Naive thymus-derived CD4-positive, alpha-beta T cell (primary cell): ENCODE data around the gene MED14. TPM values are rescaled to one million over a fixed set of nuclear protein-coding genes. Genes with fewer than 3 reads are reported as not detected.

Experiments
- ATAC-seq: fragments of 150-1000 bp; cut with Tn5 transposase; 2 replicates; pipeline ENCODE4 v1.10.0; 2021; ENCODE audit warnings: mild to moderate bottlenecking, moderate library complexity
- CTCF ChIA-PET: fragments of 350-600 bp; sonication (Branson Sonifier 250); formaldehyde crosslinking; loops from one replicate; lab custom pipeline; 2021; ENCODE audit warnings: antibody characterized with exemption; lab: Charles Lee
- POLR2A ChIA-PET: fragments of 350-600 bp; sonication (Branson Sonifier 250); formaldehyde crosslinking; loops from one replicate; lab custom pipeline; 2021; ENCODE audit warnings: antibody characterized with exemption, inconsistent platforms; lab: Charles Lee
- DNase-seq, 9 donors: peaks; one replicate each; pipeline versions ENCODE4 v3.0.0 to v3.0.0-alpha.2; 2020 to 2022; ENCODE audit warnings: mixed read lengths in 1 of 9
- H3K27ac ChIP-seq: one replicate; pipeline ENCODE4 v1.7.0; 2013; ENCODE audit warnings: mild to moderate bottlenecking, low read depth, low read length, moderate library complexity
- H3K27me3 ChIP-seq, 2 donors: one replicate each; pipeline ENCODE4 v1.7.0; 2013; ENCODE audit warnings: low read length in 2 of 2, mild to moderate bottlenecking in 2 of 2, moderate library complexity in 2 of 2; ENCODE audit not compliant: control insufficient read depth in 2 of 2, insufficient read depth in 2 of 2
- H3K36me3 ChIP-seq, 3 experiments: 1 replicate in 2 of 3; 2 replicates in 1 of 3; pipeline ENCODE4 v1.7.0; 2013; ENCODE audit warnings: low read length in 3 of 3, mild to moderate bottlenecking in 3 of 3, moderate library complexity in 1 of 3; ENCODE audit not compliant: insufficient read depth in 3 of 3, control insufficient read depth in 2 of 3
- H3K4me1 ChIP-seq, 2 donors: one replicate each; pipeline ENCODE4 v1.7.0; 2013; ENCODE audit warnings: low read length in 2 of 2, mild to moderate bottlenecking in 2 of 2, moderate library complexity in 1 of 2; ENCODE audit not compliant: control insufficient read depth in 2 of 2, insufficient read depth in 2 of 2
- H3K4me3 ChIP-seq: 2 replicates; pipeline ENCODE4 v1.7.0; 2013; ENCODE audit warnings: mild to moderate bottlenecking, low read length
- H3K9me3 ChIP-seq, 3 experiments: 1 replicate in 2 of 3; 2 replicates in 1 of 3; pipeline ENCODE4 v1.7.0; 2013; ENCODE audit warnings: low read length in 3 of 3; ENCODE audit not compliant: control insufficient read depth in 2 of 3
- H3K27ac Mint-ChIP-seq, 9 donors: one replicate each; pipeline ENCODE4 v1.8.0; 2020 to 2022; ENCODE audit warnings: mixed read lengths in 9 of 9, mild to moderate bottlenecking in 8 of 9, moderate library complexity in 5 of 9, inconsistent platforms in 2 of 9
- H3K27me3 Mint-ChIP-seq, 5 donors: one replicate each; pipeline ENCODE4 v1.8.0; 2021 to 2022; ENCODE audit warnings: mixed read lengths in 5 of 5, mild to moderate bottlenecking in 1 of 5
- H3K36me3 Mint-ChIP-seq, 5 donors: one replicate each; pipeline ENCODE4 v1.8.0; 2020 to 2022; ENCODE audit warnings: mixed read lengths in 5 of 5, mild to moderate bottlenecking in 3 of 5, inconsistent platforms in 1 of 5
- H3K4me1 Mint-ChIP-seq, 7 donors: one replicate each; pipeline ENCODE4 v1.8.0; 2020 to 2022; ENCODE audit warnings: mixed read lengths in 7 of 7, mild to moderate bottlenecking in 3 of 7, inconsistent platforms in 1 of 7
- H3K4me3 Mint-ChIP-seq, 10 donors: one replicate each; pipeline ENCODE4 v1.8.0; 2020 to 2022; ENCODE audit warnings: mild to moderate bottlenecking in 10 of 10, mixed read lengths in 10 of 10, moderate library complexity in 6 of 10, inconsistent platforms in 2 of 10
- H3K9me3 Mint-ChIP-seq, 11 donors: one replicate each; pipeline ENCODE4 v1.8.0; 2020 to 2022; ENCODE audit warnings: mixed read lengths in 11 of 11, mild to moderate bottlenecking in 4 of 11, inconsistent platforms in 1 of 11, moderate library complexity in 1 of 11
- intact Hi-C, 2 donors: fragments of 100-400 bp; cut with micrococcal nuclease; formaldehyde crosslinking; loops; one replicate each; pipeline ENCODE4 v1.15.1; 2023
- polyA plus RNA-seq, 2 donors: library from polyadenylated mRNA; unstranded; fragments of 300-500 nt; fragmentation: Illumina TruSeq; gene quantifications; one replicate each; pipeline ENCODE4 v1.2.3, GENCODE V29; 2021
- total RNA-seq, 6 experiments: library from RNA in 5 of 6; stranded (reverse) in 5 of 6; gene quantifications; 1 replicate in 5 of 6; 2 replicates in 1 of 6; pipeline ENCODE4 v1.2.3 and lab custom pipeline; 2021 to 2026

MED14 gene
- total and polyA plus RNA-seq, 7 experiments from 2014 or later: 6.9 to 49.5 (median 42.1) TPM

DNA sequence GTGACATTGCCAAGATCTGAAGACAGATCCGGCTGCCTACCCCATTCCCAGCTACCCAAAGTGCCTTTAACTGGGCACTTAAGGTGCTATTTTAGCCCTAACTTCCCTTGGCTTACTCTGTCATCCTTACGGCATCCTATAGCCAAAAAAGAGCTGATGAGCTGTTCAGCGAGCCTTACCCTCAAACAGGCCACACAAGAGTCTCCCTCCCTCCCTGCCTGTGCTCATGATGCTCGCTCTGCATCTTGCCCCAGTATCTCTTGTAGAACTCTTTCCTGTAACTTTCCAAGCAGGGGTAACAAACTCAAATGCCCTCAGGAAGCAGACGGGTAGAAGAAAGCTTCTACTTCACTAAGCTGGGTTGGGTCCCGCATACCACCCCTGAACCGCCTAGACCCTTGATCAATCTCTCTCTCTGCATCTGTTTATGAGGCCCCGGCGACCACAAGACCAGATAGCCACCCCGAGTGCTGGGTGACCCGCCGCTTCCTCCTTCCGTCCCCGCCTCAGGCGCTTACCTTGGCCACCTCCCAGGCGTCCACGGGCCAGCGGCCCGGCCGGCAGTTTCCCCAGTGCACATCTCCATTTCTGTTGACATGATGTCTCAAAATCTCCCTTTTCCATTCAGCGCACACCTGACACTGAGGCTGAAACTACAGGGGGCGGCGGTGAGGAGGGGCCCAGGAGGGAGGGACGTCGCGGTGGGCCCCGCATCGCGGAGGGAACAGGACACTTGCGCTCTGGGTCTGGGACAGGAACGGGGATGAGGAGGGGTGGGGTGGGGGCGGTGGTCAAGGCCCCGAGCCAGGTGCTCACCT, 88.6 kb downstream of the MED14 start:
- Histone ChIP-seq H3K9me3 (no peaks in the 10 kb centered on the region), H3K4me3 (peak overlapping the region; percentile 73), H3K36me3 (peaks cover 0 to 9% (median 0%) of the 10 kb centered on the region in 3 experiments), H3K27me3 (no peaks in the 10 kb centered on the region), H3K27ac (peak overlapping the region; percentile 89), H3K4me1 (peaks cover 3 to 19% of the 10 kb centered on the region in 2 donors)
- intact Hi-C loops: loop anchor here (1.0 to 10.0 kb wide), 12 partner anchors 66 to 1842 kb away; partner anchors contain the start of genes ATP6AP2 (in 2 of the 2), BCOR (in 1 of the 2), DDX3X (in 1 of the 2) and MED14 (in 1 of the 2)
- ATAC-seq (peak; percentile 25), DNase-seq (peak in 3 of 9 donors; percentile 5 to 47 (median 34))
- ChIA-PET CTCF (interaction anchor here (0.8 kb wide), 1 partner anchor 469 kb away, joined by 3 read pairs; no protein-coding TSS in a partner anchor), POLR2A (interaction anchor here (1.1 to 2.3 kb wide), 2 partner anchors 64 to 88 kb away, joined by 3 to 9 read pairs; partner anchors contain the start of gene MED14)
- Mint-ChIP-seq H3K27me3 (no peaks in the 10 kb centered on the region), H3K4me1 (peaks cover 25 to 57% (median 37%) of the 10 kb centered on the region in 7 donors), H3K4me3 (peak overlapping the region; percentile 89 to 96 (median 94)), H3K27ac (peak overlapping the region; percentile 84 to 98 (median 91)), H3K9me3 (no peaks in the 10 kb centered on the region), H3K36me3 (peaks cover 3 to 23% (median 16%) of the 10 kb centered on the region in 5 donors)

DNA sequence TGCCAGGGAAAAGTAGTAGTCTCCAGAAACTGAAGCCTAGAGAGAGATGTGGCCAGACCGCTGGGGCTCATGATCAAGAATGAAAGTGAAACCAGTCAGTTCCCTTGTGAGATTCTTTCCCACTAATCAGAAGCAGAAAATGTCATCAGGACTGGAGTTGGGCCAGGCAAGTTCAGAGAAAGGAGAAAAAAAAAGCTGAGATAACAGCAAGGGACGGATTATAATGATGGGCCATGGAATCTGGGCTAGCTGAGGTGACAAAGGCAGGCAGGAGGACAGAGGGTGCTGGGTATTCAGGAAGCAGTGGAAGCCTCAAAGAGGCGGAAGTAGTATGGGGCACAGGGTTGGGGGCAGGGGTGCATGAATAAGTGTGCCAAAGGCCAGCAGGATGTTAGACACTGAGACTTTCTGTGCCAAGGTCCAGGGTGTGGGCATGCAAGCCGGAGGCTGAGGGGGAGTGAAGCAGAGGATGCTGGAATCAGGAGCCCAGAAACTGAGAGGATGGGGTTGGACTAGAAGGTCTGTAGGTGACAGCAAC, 90.5 kb downstream of the MED14 start:
- ATAC-seq (peak; percentile 61), DNase-seq (peak; percentile 13 to 68 (median 56))
- peak overlapping the region; percentile 63 for H3K27ac ChIP-seq
- ChIA-PET CTCF (no interaction called here), POLR2A (interaction anchor here (1.6 kb wide), 1 partner anchor 64 kb away, joined by 3 read pairs; the partner anchor contains the start of gene ATP6AP2)
- intact Hi-C loops: loop anchor here (1.0 to 10.0 kb wide), 6 partner anchors 101 to 1840 kb away; partner anchors contain the start of genes BCOR (in 1 of the 2), DDX3X (in 1 of the 2) and MID1IP1 (in 1 of the 2)
- no peaks in the 10 kb centered on the region for H3K27me3 ChIP-seq
- no peaks in the 10 kb centered on the region for H3K9me3 ChIP-seq
- no peaks in the 10 kb centered on the region for H3K9me3 Mint-ChIP-seq
- peak overlapping the region; percentile 89 to 99 (median 96) for H3K27ac Mint-ChIP-seq
- H3K36me3 Mint-ChIP-seq: peaks cover 3 to 22% (median 16%) of the 10 kb centered on the region in 5 donors
- H3K4me1 ChIP-seq: peaks cover 3 to 19% of the 10 kb centered on the region in 2 donors
- peak overlapping the region; percentile 89 to 100 (median 96) for H3K4me3 Mint-ChIP-seq
- no peaks in the 10 kb centered on the region for H3K27me3 Mint-ChIP-seq
- H3K4me1 Mint-ChIP-seq: peaks cover 26 to 59% (median 36%) of the 10 kb centered on the region in 7 donors
- peaks cover 0 to 20% (median 0%) of the 10 kb centered on the region in 3 experiments for H3K36me3 ChIP-seq
- peak overlapping the region; percentile 85 for H3K4me3 ChIP-seq

DNA sequence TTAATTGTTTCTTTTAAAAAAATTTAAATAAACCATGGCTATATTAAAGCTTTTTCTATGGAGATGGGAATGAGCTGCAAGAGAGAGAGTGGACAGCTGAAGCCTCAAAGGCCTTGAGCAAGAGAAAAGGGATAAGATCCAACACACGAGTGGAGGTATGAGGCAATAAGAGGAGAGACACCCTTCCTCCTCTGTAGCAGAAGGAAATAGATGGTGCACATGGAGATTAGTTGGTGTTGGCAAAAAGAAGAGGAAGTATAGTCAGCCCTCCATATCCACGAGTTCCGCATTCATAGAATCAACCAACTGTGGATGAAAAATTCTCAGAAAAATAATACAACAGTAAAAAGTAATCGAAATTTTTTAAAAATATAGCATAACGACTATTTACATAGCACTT, 91.2 kb downstream of the MED14 start:
- DNase-seq (no peak), ATAC-seq (no peak)
- POLR2A ChIA-PET: interaction anchor here (1.6 kb wide), 1 partner anchor 63 kb away, joined by 3 read pairs; the partner anchor contains the start of gene ATP6AP2
- H3K4me3 ChIP-seq: peak overlapping the region; percentile 85
- H3K4me1 ChIP-seq: peaks cover 3 to 19% of the 10 kb centered on the region in 2 donors
- peaks cover 0 to 26% (median 0%) of the 10 kb centered on the region in 3 experiments for H3K36me3 ChIP-seq
- Mint-ChIP-seq H3K27me3 (no peaks in the 10 kb centered on the region), H3K4me1 (peaks cover 26 to 63% (median 36%) of the 10 kb centered on the region in 7 donors), H3K27ac (peak overlapping the region in 8 of 9 donors; percentile 68 to 97 (median 94)), H3K4me3 (peak overlapping the region; percentile 43 to 99 (median 94)), H3K36me3 (peaks cover 3 to 23% (median 21%) of the 10 kb centered on the region in 5 donors), H3K9me3 (no peaks in the 10 kb centered on the region)
- intact Hi-C loops: loop anchor here (10.0 kb wide), 2 partner anchors 549 to 1839 kb away; partner anchors contain the start of genes BCOR (in 1 of the 2) and MID1IP1 (in 1 of the 2)
- no peaks in the 10 kb centered on the region for H3K9me3 ChIP-seq
- H3K27me3 ChIP-seq: no peaks in the 10 kb centered on the region
- peak overlapping the region; percentile 63 for H3K27ac ChIP-seq
- CTCF ChIA-PET: interaction anchor here (0.7 to 0.8 kb wide), 2 partner anchors 100 to 595 kb away, joined by 4 to 5 read pairs; no protein-coding TSS in a partner anchor

DNA sequence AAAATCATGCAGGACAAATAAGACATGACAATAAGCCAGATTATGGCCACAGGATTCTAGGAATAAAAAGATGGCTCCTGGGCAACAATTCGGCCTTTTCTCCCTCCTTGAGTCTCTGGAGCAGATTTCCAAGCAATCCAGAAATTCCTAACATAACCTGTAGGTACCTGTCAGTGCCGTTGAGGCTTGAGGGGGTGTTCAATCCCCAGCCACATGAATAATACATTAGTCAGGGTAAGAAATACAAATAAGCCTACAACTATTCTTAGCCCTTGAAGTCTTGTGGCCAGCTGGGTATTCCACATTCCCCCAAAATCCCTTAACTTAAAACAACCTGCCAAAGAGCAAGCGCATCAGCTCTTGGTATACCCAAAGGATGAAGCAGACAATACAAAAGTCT, 97.7 kb downstream of the MED14 start:
- H3K27me3 Mint-ChIP-seq: no peaks in the 10 kb centered on the region
- Histone ChIP-seq H3K9me3 (no peaks in the 10 kb centered on the region), H3K27ac (no peak overlapping the region), H3K27me3 (no peaks in the 10 kb centered on the region), H3K36me3 (peaks cover 0 to 85% (median 17%) of the 10 kb centered on the region in 3 experiments), H3K4me3 (no peak overlapping the region), H3K4me1 (no peaks in the 10 kb centered on the region)
- DNase-seq (no peak), ATAC-seq (no peak)
- H3K36me3 Mint-ChIP-seq: peaks cover 3 to 73% (median 27%) of the 10 kb centered on the region in 5 donors
- intact Hi-C loops: no loop called here
- peaks cover 18 to 45% (median 31%) of the 10 kb centered on the region in 7 donors for H3K4me1 Mint-ChIP-seq
- no peak overlapping the region for H3K27ac Mint-ChIP-seq
- no peak overlapping the region for H3K4me3 Mint-ChIP-seq
- no peaks in the 10 kb centered on the region for H3K9me3 Mint-ChIP-seq
- ChIA-PET POLR2A (no interaction called here), CTCF (interaction anchor here (1.0 kb wide), 1 partner anchor 11 kb away, joined by 3 read pairs; no protein-coding TSS in a partner anchor)

DNA sequence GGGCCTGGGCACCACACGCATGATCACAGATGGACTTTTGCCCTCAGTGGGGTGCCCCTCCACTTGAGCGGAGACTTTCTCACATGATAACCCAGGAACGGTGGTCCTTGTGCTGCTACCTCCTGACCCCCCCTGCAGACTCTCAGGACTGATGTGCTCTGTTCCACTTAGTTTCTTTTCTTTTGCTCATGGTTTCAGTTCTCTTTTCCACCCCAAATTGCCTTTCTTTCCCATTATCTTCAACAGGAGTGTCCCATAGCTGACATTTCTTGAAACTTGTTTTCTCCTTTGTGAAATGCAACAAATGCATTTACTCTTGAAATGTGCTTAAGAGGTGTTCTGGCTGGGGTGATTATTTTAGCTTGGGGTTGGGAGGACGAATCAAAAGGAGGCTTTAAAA, 103.1 kb downstream of the MED14 start:
- Mint-ChIP-seq H3K27me3 (no peaks in the 10 kb centered on the region), H3K4me1 (peaks cover 0 to 24% (median 13%) of the 10 kb centered on the region in 7 donors), H3K9me3 (no peaks in the 10 kb centered on the region), H3K4me3 (no peak overlapping the region), H3K36me3 (peaks cover 0 to 67% (median 18%) of the 10 kb centered on the region in 5 donors), H3K27ac (peak overlapping the region in 5 of 9 donors; percentile 8 to 69 (median 62))
- ATAC-seq (no peak), DNase-seq (no peak)
- Histone ChIP-seq H3K27ac (no peak overlapping the region), H3K4me1 (no peaks in the 10 kb centered on the region), H3K36me3 (peaks cover 0 to 95% (median 17%) of the 10 kb centered on the region in 3 experiments), H3K4me3 (no peak overlapping the region), H3K27me3 (no peaks in the 10 kb centered on the region), H3K9me3 (no peaks in the 10 kb centered on the region)
- intact Hi-C loops: no loop called here
- POLR2A ChIA-PET: interaction anchor here (0.7 kb wide), 1 partner anchor 506 kb away, joined by 9 read pairs; no protein-coding TSS in a partner anchor
- CTCF ChIA-PET: no interaction called here

DNA sequence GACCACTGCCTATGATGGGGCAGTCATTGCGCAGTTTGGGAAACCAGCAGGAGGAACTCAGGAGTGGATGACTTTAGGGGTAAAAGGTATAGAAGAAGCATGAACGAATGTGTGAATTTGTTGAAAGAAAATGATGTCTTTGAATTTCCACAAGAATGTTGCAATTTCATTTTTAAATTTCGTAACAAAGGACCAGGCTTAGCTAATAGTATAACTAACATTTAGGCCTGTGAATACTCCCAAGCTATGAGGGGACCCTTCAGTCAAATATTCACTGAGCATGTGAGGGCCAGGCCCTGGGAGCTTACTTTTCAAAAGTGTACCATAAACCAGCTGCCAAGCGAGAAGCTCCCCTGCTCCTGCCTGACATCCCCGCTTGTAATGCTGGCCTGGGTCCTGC, 106.8 kb downstream of the MED14 start:
- intact Hi-C loops: no loop called here
- Mint-ChIP-seq H3K36me3 (peaks cover 0 to 50% (median 11%) of the 10 kb centered on the region in 5 donors), H3K4me1 (peaks cover 0 to 7% (median 5%) of the 10 kb centered on the region in 7 donors), H3K9me3 (peaks cover 0 to 5% (median 0%) of the 10 kb centered on the region in 11 donors), H3K27ac (no peak overlapping the region), H3K27me3 (no peaks in the 10 kb centered on the region), H3K4me3 (no peak overlapping the region)
- Histone ChIP-seq H3K4me1 (no peaks in the 10 kb centered on the region), H3K9me3 (no peaks in the 10 kb centered on the region), H3K36me3 (peaks cover 0 to 58% (median 0%) of the 10 kb centered on the region in 3 experiments), H3K4me3 (no peak overlapping the region), H3K27ac (no peak overlapping the region), H3K27me3 (no peaks in the 10 kb centered on the region)
- POLR2A ChIA-PET: no interaction called here
- DNase-seq (no peak), ATAC-seq (no peak)
- CTCF ChIA-PET: no interaction called here
